ENCODE results near the gene KLK10.
"Not testable (repeated sequence)": the region's sequence is repeated elsewhere in the genome, so short reads cannot be mapped to it uniquely, and the experiment has no call there.

Gene KLK10

GRCh38 chr19:51000981-51001380, 18.5 kb downstream of the KLK10 start:
- no peak for DNase-seq

DNA sequence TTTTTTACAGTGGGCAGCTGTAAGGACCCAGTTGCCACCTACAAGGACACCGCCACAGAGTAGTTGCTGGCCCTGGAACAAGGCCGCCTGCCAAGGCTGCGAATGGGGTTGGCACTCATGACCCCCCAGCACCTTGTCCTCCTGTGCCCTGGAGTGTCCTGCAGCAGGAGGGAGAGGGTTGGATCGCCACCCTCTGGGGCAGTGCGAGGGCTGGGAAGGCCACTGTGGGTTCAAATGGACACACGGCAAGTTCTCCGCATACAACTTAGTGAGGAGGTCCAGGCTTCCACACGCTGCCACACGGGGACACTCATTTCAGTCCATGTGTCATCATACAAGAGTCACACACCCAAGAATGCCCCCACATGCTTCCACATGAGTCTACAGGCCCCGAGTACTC, 19.1 kb downstream of the KLK10 start:
- DNase-seq: no peak

DNA sequence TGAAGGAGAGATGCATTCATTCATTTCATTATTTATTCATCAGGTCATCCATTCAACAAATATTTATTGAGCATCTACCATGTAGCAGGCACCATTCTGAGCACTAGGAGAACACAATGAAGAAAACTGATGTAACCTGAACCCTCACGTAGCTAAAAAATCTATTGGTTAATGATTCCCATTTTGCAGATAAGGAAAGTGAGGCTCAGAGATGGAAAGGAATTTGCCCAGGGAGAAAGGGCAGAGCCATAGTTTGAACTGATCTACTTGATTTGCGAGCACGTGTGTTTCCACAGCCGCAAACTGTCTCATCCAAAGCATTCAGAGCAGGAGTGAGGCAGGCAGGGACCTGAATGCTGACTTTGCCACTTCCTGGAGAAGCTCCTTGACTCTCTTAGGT, 20.8 kb downstream of the KLK10 start:
- DNase-seq: no peak

GRCh38 chr19:50998061-50998460, 21.4 kb downstream of the KLK10 start:
- DNase-seq: no peak

DNA sequence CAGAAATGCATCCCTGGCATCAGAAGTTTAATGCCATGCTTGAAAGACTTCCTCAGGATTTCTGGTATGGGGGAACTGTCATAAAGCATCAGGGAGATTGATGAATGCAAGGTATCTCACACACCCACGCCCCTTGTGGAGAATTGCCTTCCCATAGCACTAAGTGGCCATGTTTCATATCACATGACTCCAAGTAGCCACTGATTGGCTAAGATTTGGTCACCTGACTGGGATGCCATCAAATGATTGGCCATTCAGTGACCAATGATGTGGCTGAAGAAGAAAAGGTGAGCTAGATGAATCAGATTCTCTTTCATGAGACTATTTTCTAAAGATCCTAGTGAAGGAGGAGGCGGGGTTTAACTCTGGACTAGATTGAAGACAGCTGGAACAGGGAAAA, 25.4 kb downstream of the KLK10 start:
- DNase-seq: no peak

GRCh38 chr19:50992666-50993035, 26.9 kb downstream of the KLK10 start:
- no peak for DNase-seq

- not testable (repeated sequence) for DNase-seq
Observed at GRCh38 chr19:50984416-50984815, 35.1 kb downstream of the KLK10 start.

GRCh38 chr19:50983625-50984292, 35.8 kb downstream of the KLK10 start, which contains the start of gene KLK7:
Gene KLK7, minus strand, starts transcription at chr19:50983917. Its CDS starts 1,518 bp downstream, at chr19:50982399.
- DNase-seq: no peak

GRCh38 chr19:50982186-50982585, 37.3 kb downstream of the KLK10 start:
- DNase-seq: no peak

- DNase-seq: no peak
Observed at GRCh38 chr19:50981587-50982146, 37.8 kb downstream of the KLK10 start.

- DNase-seq: no peak
Observed at GRCh38 chr19:50980208-50980607, 39.3 kb downstream of the KLK10 start.

- DNase-seq: no peak
Observed at GRCh38 chr19:50979758-50980157, 39.8 kb downstream of the KLK10 start.

- no peak for DNase-seq
Observed at GRCh38 chr19:50978772-50979390, 40.6 kb downstream of the KLK10 start.

GRCh38 chr19:50977626-50978025, 41.9 kb downstream of the KLK10 start:
- no peak for DNase-seq

DNA sequence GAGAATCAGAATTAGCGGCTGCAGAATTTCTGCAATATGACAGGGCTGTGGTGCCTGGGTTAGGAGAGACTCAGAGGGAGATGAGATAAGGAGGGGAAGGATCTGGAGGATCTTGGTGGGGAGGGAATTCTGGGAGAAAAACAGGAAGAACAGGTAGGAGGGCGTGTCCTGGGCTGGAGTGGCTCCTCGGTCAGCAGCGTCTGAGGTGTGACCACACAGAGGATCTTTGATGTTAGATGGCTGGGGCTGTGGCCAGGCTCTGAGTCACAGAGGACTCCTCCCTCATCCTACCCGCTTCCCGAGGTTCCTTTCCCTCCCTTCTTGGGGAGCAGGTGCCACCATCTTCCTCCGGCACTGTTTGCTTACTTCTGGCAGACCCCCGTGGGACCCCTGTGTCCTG, 43.7 kb downstream of the KLK10 start:
- no peak for DNase-seq

DNA sequence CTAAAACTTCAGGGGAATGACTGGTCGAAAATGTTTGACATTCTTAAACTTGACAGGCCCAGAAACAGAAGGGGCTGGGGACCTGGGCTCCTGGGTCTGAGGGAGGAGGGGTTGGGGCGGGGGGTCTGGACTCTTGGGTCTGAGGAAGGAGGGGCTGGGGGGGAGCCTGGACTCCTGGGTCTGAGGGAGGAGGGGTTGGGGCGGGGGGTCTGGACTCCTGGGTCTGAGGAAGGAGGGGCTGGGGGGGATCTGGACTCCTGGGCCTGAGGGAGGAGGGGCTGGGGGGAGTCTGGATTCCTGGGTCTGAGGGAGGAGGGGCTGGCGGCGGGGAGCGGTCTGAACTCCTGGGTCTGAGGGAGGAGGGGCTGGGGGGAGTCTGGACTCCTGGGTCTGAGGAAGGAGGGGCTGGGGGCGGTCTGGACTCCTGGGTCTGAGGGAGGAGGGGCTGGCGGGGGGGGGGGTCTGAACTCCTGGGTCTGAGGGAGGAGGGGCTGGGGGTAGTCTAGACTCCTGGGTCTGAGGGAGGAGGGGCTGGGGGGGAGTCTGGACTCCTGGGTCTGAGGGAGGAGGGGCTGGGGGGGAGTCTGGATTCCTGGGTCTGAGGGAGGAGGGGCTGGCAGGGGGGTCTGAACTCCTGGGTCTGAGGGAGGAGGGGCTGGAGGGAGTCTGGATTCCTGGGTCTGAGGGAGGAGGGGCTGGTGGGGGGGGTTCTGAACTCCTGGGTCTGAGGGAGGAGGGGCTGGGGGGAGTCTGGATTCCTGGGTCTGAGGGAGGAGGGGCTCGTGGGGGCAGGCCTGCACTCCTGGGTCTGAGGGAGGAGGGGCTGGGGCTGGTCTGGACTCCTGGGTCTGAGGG, 44.6 kb downstream of the KLK10 start:
- no peak for DNase-seq

GRCh38 chr19:50972795-50973376, 46.6 kb downstream of the KLK10 start:
- DNase-seq: no peak

DNA sequence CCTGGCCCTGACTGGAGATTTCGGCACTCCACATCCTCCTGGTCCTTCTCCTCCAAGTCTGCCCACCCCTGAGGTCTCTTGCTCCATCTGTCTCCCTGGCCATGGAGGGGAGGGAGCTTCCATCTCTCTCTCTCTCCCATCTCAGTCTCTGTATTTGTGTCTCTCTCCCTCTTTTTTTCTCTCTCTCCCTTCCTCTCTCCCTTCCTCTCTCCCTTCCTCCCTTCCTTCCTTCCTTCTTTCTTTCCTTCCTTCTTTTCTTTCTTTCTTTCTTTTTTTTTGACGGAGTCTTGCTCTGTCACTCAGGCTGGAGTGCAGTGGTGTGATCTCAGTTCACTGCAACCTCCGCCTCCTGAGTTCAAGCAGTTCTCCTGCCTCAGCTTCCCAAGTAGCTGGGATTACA, 49.7 kb downstream of the KLK10 start:
- not testable (repeated sequence) for DNase-seq

DNA sequence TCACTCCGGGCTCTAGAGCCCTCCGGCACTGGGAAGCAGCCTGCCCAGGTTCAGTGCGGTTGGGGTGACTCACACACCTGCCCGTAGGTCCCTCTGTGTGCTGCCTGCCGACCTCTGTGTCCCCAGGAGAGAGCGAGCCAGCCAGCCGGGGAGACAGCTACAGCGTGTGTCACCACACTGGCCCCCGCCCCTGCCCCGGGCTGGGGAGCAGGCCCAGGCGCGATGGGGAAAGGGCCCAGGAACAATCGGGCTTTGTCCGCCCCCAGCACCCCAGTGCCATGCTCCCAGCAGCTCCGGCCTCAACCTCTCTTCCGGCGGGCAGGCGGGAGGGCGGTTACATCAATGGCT, 50.1 kb downstream of the KLK10 start, which contains the start of gene KLK6:
Gene KLK6 (minus strand): TSS at position 179 of the 348 bp plus-strand sequence. CDS start 1,487 bp downstream, outside the sequence.
- no peak for DNase-seq

DNA sequence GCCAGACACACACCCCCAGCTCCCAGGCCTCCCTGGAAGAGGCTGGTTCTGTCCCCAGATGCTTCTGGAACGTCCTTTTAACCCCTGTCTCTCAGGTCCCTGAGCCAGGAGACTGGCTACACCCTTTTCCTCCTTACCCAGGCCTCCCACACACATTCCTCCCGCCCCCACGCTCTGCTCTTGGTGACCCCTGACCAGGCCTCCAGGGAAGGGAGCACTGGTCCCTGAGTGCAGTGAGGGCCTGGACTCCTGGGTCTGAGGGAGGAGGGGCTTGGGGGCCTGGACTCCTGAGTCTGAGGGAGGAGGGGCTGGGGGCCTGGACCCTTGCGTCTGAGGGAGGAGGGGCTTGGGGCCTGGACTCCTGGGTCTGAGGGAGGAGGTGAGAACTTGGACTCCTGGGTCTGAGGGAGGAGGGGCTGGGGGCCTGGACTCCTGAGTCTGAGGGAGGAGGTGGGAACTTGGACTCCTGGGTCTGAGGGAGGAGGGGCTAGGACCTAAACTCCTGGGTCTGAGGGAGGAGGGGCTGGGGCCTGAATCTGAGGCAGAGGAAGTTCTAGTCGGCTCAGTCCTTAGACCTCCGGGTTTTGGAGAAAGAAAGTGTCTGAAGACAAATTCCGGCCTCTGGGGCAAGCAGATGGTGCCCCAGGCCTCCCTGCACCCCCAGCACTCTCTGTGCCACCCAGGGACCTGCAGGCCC, 50.6 kb downstream of the KLK10 start:
- no peak for DNase-seq

GRCh38 chr19:50967929-50968715, 51.4 kb downstream of the KLK10 start:
- no peak for DNase-seq

- DNase-seq: no peak
Observed at GRCh38 chr19:50964266-50964665, 55.2 kb downstream of the KLK10 start.

Data from stimulated activated CD4-positive, alpha-beta T cell treated with anti-CD3 and anti-CD28 coated beads, Interleukin-4, amount 100 ng/mL, for 24 hours (primary cell).